Measurements from ENCODE around the gene TTYH3.
A peak's percentile ranks its signal among the peaks of the same experiment; 100 is the strongest.

TTYH3 gene

DNA sequence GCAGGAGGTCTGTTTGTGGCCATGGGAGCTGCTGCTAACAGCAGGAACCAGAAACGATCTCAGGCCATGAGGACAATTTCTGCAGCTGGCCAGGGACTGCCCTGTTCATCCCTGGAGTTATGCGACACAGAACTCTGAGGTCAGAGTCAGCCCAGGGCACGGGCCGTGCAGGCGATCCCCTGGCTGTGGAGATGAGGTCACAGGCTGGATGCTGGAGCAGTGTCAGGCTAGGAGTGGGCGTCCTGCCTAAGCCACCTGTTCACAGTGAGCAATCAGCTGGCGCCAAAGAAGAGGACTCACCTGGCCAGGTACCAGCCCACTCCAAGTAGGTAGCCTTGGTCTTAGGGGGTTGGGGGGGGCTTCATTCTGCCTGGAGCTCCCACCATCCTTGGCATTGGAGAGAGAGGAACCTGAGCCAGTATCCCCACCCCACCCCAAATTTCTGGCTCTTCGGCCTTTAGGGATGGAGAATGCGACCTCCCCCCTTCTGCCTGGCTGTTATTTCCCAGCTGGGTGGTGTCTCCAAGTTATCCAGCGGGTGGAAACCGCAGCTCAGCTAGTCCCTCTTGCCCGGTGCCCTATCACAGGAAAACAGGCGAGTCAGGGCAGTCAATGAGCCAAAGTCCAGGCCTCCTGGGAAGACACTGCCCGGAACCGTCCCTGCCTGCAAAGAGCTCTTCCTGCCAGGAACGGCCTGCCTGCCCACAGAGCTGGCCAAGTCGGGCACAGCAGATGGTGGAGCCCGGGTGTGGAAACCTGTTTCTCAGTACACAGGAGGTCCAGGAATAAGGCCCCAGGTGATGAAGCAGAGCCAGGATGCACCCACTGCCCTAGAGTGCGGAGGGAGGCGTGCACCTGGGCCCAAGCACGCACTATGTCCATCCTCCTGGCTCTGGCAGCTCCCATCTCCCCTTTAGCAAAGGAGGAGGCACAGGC is 1.8 kb upstream of the TTYH3 start:
- in situ Hi-C loops (cut with MboI; ENCODE audit: low sequenced_read_pairs) = no loop called here
- no peaks in the 10 kb centered on the region for H3K27me3 ChIP-seq (ENCODE audit: low read depth)
- peaks cover 10% of the 10 kb centered on the region for H3K4me1 ChIP-seq
- no peak for DNase-seq (ENCODE audit: low spot score in 2 of 2)
- no peaks in the 10 kb centered on the region for H3K36me3 ChIP-seq (replicated peaks)
- no peak overlapping the region for H3K4me3 ChIP-seq
- no peaks in the 10 kb centered on the region for H3K9me3 ChIP-seq

- no peaks in the 10 kb centered on the region for H3K9me3 ChIP-seq
- peak in 1 of 2 experiments; percentile 76 for DNase-seq (ENCODE audit: low spot score in 2 of 2)
- H3K27me3 ChIP-seq (ENCODE audit: low read depth) = no peaks in the 10 kb centered on the region
- H3K4me3 ChIP-seq = peak overlapping the region; percentile 78
- peaks cover 10% of the 10 kb centered on the region for H3K4me1 ChIP-seq
- H3K36me3 ChIP-seq (replicated peaks) = no peaks in the 10 kb centered on the region
- in situ Hi-C loops (cut with MboI; ENCODE audit: low sequenced_read_pairs) = no loop called here
Observed at GRCh38 chr7:2632733-2633537, 1.1 kb downstream of the TTYH3 start.

DNA sequence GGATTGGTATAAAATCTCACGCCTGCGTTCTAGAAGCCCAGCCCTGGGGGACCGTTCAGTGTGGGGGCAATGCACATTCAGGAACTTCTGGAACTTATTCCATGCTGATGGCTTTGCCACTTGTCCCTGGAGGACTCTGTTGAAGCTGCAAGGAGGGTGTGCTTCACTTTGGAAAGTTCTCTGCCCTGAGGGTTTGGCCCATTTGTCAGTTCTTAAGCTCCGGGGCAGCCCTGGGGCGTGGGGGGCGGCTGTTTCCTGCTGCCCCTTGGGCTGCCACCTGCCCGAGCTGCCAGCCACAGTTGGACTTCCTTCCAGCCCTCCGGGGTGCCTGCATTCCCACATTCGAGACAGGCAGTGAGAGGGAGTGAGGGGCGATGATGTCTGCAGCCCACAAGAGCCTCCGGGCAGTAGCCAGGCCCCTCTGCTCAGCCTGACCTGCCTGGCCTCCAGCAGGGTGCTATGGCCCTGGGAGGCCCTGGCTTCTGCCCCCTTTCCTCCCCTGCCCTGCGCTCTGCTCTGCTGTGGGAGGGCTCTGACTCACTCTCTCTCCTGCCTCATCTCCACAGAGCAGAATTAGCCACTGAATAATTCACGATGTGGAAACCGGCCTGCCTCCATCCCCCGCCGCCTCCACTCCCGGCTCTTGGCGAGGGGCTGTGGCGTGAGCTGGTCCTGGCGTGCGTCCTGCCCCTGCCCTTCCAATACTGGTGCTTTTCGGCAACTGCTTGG is 1.9 kb downstream of the TTYH3 start:
- peak; percentile 27 to 82 for DNase-seq (ENCODE audit: low spot score in 2 of 2)
- Histone ChIP-seq H3K36me3 (replicated peaks) (no peaks in the 10 kb centered on the region), H3K9me3 (no peaks in the 10 kb centered on the region), H3K4me1 (peaks cover 10% of the 10 kb centered on the region), H3K4me3 (peak overlapping the region; percentile 78), H3K27me3 (ENCODE audit: low read depth) (no peaks in the 10 kb centered on the region)
- in situ Hi-C loops (cut with MboI; ENCODE audit: low sequenced_read_pairs) = no loop called here

DNA sequence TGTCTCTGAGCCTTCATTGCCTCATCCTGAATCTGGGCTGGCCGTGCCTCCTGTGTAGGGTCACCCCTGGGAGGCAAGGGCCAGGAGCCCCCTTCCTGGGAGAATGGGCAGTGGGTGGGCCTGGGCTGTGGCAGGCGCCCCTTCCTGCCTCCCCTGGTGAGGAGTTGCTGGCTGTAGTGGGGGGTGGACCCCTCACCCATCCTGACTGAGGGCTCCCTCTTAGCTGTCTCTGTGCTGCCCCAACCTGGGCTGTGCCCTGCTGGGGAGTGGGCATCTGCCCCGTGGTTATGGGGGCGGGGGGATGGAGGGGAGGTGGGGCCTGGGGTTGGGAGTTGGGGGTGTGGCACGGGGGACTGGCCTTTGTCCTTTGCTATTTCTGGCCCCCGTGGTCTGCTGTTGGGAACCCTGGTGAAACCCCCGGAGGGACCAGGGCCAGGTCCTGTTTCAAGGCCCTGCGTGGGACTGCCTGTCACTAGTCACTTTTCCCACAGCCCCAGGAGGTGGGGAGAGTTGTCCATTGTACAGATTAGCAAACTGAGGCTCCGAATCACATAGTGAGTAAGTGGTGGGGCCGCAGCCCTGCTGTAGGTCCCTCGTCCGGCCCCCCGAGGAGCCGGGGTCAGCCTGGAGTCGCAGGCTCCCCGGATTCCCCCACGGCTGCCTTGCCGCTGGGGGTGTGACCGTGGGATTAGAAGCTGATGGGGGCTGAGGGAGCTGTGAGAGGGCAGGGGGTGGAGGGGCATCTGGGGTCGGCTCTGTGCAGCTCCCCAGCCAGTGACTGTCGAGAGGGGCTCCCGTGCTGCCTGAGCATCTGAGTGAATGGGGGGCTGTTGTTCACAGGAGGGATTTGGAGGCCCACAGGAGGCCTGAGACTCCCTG is 2.7 kb downstream of the TTYH3 start:
- Histone ChIP-seq H3K36me3 (replicated peaks) (no peaks in the 10 kb centered on the region), H3K9me3 (no peaks in the 10 kb centered on the region), H3K4me3 (peak overlapping the region; percentile 78), H3K27me3 (ENCODE audit: low read depth) (no peaks in the 10 kb centered on the region), H3K4me1 (peaks cover 10% of the 10 kb centered on the region)
- in situ Hi-C loops (cut with MboI; ENCODE audit: low sequenced_read_pairs) = no loop called here
- no peak for DNase-seq (ENCODE audit: low spot score in 2 of 2)

GRCh38 chr7:2635148-2635668 is 3.4 kb downstream of the TTYH3 start:
- Histone ChIP-seq H3K4me1 (peaks cover 10% of the 10 kb centered on the region), H3K4me3 (no peak overlapping the region), H3K36me3 (replicated peaks) (no peaks in the 10 kb centered on the region), H3K9me3 (no peaks in the 10 kb centered on the region), H3K27me3 (ENCODE audit: low read depth) (no peaks in the 10 kb centered on the region)
- in situ Hi-C loops (cut with MboI; ENCODE audit: low sequenced_read_pairs) = no loop called here
- DNase-seq (ENCODE audit: low spot score in 2 of 2) = no peak

DNA sequence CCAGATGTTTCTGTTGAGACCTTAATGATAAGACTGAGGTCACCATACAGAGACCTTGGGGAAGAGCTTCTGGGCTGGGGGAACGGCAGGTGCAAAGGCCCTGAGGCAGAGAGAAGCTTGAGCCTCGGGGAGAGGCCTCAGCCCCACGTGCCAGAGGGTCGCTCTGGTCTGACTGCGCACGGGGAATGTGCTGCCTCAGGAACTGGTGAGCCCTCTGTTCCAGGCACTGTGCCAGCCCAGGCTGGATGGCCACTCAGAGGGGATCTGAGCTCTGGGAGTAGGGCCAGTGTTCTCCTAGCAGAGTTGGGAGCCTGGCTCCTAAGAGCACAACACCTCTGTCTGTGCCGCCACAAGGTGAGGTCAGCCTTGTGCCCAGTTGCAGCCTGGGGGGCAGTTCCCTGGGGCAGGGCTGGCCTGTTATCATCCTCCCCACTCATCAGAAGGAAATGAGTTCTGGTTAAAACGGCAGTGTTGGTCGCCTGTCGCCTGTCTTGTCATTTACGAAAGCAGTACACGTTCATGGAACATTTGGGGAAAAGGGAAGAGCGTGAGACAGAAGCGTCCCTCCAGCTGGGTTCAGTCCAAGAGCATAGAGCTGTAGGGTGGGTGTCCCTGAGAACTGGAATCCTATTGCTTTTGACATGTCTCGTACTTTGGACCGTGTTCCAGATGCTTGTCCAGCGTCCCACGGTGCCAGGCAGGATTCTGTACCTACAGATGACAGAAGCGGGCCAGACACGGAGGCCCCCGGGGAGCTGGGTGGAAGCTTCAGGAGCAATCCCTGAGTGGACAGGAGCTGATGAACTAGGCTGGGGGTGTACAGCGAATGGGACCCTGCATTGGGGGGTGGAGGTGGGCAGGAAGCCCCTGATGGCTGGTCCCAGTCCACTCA is 4.3 kb downstream of the TTYH3 start:
- in situ Hi-C loops (cut with MboI; ENCODE audit: low sequenced_read_pairs) = no loop called here
- no peaks in the 10 kb centered on the region for H3K27me3 ChIP-seq (ENCODE audit: low read depth)
- no peaks in the 10 kb centered on the region for H3K36me3 ChIP-seq (replicated peaks)
- DNase-seq (ENCODE audit: low spot score in 2 of 2) = no peak
- peaks cover 10% of the 10 kb centered on the region for H3K4me1 ChIP-seq
- H3K9me3 ChIP-seq = no peaks in the 10 kb centered on the region
- H3K4me3 ChIP-seq = no peak overlapping the region

DNA sequence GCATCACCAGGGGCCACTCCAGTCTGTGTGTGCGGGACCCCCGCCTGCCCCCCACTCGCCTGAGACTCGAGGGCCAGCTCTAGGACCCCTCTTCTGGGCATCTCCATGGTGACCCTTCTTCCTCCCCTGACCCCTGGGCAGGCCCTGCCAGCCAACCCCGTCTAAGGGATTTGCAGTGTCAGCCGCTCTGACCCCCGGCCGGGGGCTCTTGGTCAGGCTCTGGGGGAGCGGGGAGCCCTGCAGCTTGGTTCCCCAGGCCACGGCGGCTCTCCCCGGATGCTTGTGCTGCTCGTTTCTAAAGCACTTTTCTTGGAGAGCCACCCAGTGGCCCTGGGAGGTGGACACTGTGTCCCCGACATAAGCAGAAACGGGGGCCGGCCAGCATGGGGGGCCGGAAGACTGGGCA is 5.3 kb downstream of the TTYH3 start:
- in situ Hi-C loops (cut with MboI; ENCODE audit: low sequenced_read_pairs) = no loop called here
- Histone ChIP-seq H3K27me3 (ENCODE audit: low read depth) (no peaks in the 10 kb centered on the region), H3K36me3 (replicated peaks) (no peaks in the 10 kb centered on the region), H3K4me3 (no peak overlapping the region), H3K4me1 (peaks cover 7% of the 10 kb centered on the region), H3K9me3 (no peaks in the 10 kb centered on the region)
- no peak for DNase-seq (ENCODE audit: low spot score in 2 of 2)

GRCh38 chr7:2637505-2638223 is 5.9 kb downstream of the TTYH3 start:
- Histone ChIP-seq H3K9me3 (no peaks in the 10 kb centered on the region), H3K4me1 (peaks cover 7% of the 10 kb centered on the region), H3K36me3 (replicated peaks) (no peaks in the 10 kb centered on the region), H3K4me3 (no peak overlapping the region), H3K27me3 (ENCODE audit: low read depth) (no peaks in the 10 kb centered on the region)
- in situ Hi-C loops (cut with MboI; ENCODE audit: low sequenced_read_pairs) = no loop called here
- no peak for DNase-seq (ENCODE audit: low spot score in 2 of 2)

GRCh38 chr7:2638224-2638991 is 6.6 kb downstream of the TTYH3 start:
- Histone ChIP-seq H3K4me1 (peaks cover 6% of the 10 kb centered on the region), H3K9me3 (no peaks in the 10 kb centered on the region), H3K4me3 (no peak overlapping the region), H3K36me3 (replicated peaks) (no peaks in the 10 kb centered on the region), H3K27me3 (ENCODE audit: low read depth) (no peaks in the 10 kb centered on the region)
- DNase-seq (ENCODE audit: low spot score in 2 of 2) = no peak
- in situ Hi-C loops (cut with MboI; ENCODE audit: low sequenced_read_pairs) = no loop called here

- DNase-seq (ENCODE audit: low spot score in 2 of 2) = no peak
- no peaks in the 10 kb centered on the region for H3K36me3 ChIP-seq (replicated peaks)
- H3K4me3 ChIP-seq = no peak overlapping the region
- in situ Hi-C loops (cut with MboI; ENCODE audit: low sequenced_read_pairs) = no loop called here
- H3K4me1 ChIP-seq = no peaks in the 10 kb centered on the region
- no peaks in the 10 kb centered on the region for H3K27me3 ChIP-seq (ENCODE audit: low read depth)
- no peaks in the 10 kb centered on the region for H3K9me3 ChIP-seq
Observed at GRCh38 chr7:2639181-2639681, 7.4 kb downstream of the TTYH3 start.

Measured in HAP-1 (cell line).